Parathyroid adenoma (tissue), 2 donors: ENCODE data around the gene KRT76.

Experiments used
- H2AFZ ChIP-seq: fragments of 300-600 bp; sonication (generic); one replicate; pipeline ENCODE4 v1.7.0; 2017; ENCODE audit warnings: antibody characterized with exemption, mild to moderate bottlenecking
- H3K27ac ChIP-seq: fragments of 300-600 bp; sonication (generic); one replicate; pipeline ENCODE4 v1.7.0; 2017
- H3K27me3 ChIP-seq: fragments of 300-600 bp; sonication (generic); one replicate; pipeline ENCODE4 v1.7.0; 2017; ENCODE audit warnings: low read length; ENCODE audit not compliant: control insufficient read depth, insufficient read depth
- H3K36me3 ChIP-seq: fragments of 300-600 bp; sonication (generic); one replicate; pipeline ENCODE4 v1.7.0; 2017; ENCODE audit warnings: low read length; ENCODE audit not compliant: control insufficient read depth, insufficient read depth
- H3K4me1 ChIP-seq: fragments of 300-600 bp; sonication (generic); one replicate; pipeline ENCODE4 v1.7.0; 2017; ENCODE audit warnings: control low read depth
- H3K4me2 ChIP-seq: fragments of 300-600 bp; sonication (generic); one replicate; pipeline ENCODE4 v1.7.0; 2017; ENCODE audit warnings: low read length
- H3K4me3 ChIP-seq: fragments of 300-600 bp; sonication (generic); one replicate; pipeline ENCODE4 v1.7.0; 2017; ENCODE audit warnings: low read depth, low read length
- H3K79me2 ChIP-seq: fragments of 300-600 bp; sonication (generic); one replicate; pipeline ENCODE4 v1.7.0; 2017; ENCODE audit warnings: control low read depth
- H3K9ac ChIP-seq: fragments of 300-600 bp; sonication (generic); one replicate; pipeline ENCODE4 v1.7.0; 2017; ENCODE audit warnings: mild to moderate bottlenecking
- H3K9me3 ChIP-seq: fragments of 300-600 bp; sonication (generic); one replicate; pipeline ENCODE4 v1.7.0; 2017; ENCODE audit warnings: low read length; ENCODE audit not compliant: control insufficient read depth
- TF ChIP-seq, protein P1 (sequence below): fragments of 300-600 bp; sonication (generic); IDR thresholded peaks from one replicate; pipeline ENCODE4 v1.7.0; 2017; ENCODE audit warnings: antibody characterized with exemption, mild to moderate bottlenecking
- donor health status: primary hyperparathyroidism.

The KRT76 gene

DNA sequence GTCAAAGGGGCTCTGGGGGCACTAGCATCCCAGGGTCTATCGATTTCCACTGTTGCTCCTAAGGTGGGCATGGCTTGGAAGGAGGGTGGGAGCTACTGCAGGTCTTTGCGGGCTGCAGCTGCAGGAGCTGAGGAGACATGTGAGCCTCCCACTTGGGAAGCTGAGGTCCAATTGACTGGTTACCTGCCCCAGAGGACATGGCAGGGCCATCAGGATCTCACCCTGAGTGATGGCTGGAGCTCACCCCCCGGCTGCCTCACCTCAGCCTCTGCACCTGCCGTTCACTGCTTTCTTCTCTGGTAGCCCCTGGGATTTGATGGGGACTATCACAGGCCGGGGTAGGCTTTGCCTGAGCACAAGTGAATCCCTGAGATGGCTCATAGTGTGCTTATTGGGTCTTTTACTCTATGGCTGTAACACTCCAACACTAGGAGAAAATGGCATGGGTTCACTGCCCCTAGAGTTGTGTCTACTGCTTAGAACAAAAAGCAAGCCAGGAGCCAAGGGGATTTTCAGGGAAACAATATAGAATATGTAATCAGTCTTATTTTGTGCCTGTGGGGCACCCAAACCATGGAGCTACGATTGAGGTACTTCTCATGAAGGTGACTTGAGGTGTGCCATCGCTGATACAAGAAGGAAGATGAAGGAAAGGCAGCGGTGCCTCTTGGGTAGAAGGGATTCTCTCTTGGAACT, 40.0 kb upstream of the KRT76 start:
- Histone ChIP-seq H3K4me1 (peaks cover 10% of the 10 kb centered on the region), H3K27me3 (no peaks in the 10 kb centered on the region), H3K27ac (no peak overlapping the region), H3K4me2 (no peak overlapping the region), H3K9ac (no peak overlapping the region), H3K79me2 (no peaks in the 10 kb centered on the region), H3K4me3 (no peak overlapping the region), H3K9me3 (no peaks in the 10 kb centered on the region), H2AFZ (no peak overlapping the region), H3K36me3 (no peaks in the 10 kb centered on the region)
- TF ChIP-seq, protein P1, sequence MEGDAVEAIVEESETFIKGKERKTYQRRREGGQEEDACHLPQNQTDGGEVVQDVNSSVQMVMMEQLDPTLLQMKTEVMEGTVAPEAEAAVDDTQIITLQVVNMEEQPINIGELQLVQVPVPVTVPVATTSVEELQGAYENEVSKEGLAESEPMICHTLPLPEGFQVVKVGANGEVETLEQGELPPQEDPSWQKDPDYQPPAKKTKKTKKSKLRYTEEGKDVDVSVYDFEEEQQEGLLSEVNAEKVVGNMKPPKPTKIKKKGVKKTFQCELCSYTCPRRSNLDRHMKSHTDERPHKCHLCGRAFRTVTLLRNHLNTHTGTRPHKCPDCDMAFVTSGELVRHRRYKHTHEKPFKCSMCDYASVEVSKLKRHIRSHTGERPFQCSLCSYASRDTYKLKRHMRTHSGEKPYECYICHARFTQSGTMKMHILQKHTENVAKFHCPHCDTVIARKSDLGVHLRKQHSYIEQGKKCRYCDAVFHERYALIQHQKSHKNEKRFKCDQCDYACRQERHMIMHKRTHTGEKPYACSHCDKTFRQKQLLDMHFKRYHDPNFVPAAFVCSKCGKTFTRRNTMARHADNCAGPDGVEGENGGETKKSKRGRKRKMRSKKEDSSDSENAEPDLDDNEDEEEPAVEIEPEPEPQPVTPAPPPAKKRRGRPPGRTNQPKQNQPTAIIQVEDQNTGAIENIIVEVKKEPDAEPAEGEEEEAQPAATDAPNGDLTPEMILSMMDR = no peak

DNA sequence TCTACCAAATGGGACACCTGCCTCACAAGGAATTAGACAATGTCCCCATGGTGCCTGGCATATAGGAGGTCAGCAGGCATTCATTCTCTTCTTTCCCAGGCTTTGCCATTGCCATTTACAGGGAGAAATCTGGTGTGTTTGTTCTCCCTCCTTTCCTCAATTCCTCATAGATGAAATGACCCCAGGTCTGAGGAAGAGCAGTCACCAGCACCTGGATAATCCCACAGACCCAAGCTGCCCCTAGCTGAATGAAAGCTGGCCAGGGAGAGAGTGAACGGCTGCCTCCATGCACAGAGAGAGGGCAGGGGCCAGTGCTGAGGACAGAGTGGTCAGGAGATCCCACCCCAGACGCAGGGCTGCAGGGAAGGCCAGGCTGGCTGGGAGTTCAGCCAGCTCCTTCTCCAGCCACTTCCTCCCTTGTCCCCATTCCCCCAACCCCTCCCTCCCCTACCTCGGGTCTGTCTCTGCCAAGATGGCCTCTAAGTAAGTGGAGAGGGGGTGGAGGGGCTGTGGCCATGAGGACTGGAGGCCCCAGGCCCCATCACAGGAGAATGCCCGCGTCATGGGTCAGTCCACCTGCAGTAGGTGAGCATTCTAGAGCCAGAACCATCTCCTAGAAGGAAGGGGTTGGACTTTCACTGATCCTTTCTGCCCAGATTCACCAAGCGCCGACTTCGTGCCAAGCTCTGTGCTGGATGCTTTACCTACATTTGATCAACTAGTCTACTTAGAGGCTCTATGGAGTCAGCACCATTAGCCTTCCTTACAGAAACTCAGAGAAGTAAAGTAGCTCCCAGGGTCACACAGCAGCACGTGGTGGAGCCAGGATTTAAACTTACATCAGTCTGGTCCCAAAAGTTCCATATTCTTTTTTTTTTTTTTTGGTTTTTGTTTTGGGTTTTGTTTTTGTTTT, 38.8 kb upstream of the KRT76 start:
- Histone ChIP-seq H3K9ac (no peak overlapping the region), H3K27ac (no peak overlapping the region), H3K4me3 (no peak overlapping the region), H3K36me3 (no peaks in the 10 kb centered on the region), H3K79me2 (no peaks in the 10 kb centered on the region), H3K27me3 (no peaks in the 10 kb centered on the region), H3K4me1 (peaks cover 9% of the 10 kb centered on the region), H2AFZ (no peak overlapping the region), H3K4me2 (no peak overlapping the region), H3K9me3 (no peaks in the 10 kb centered on the region)
- TF ChIP-seq, protein P1 = no peak

DNA sequence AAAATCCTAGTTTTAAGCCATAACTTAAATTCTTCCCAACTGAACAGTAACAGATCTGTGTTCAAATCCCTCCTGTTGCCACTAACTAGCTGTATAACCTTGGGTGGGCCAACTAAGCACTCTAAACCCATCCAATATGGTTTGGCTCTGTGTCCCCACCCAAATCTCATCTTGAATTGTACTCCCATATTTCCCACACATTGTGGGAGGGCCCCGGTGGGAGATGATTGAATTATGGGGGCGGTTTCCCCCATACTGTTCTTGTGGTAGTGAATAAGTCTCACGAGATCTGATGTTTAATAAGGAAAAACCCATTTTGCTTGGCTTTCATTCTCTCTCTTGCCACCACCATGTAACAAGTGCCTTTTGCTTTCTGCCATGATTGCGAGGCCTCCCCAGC, 38.0 kb upstream of the KRT76 start:
- no peaks in the 10 kb centered on the region for H3K79me2 ChIP-seq
- H3K4me3 ChIP-seq = no peak overlapping the region
- no peaks in the 10 kb centered on the region for H3K27me3 ChIP-seq
- H3K36me3 ChIP-seq = no peaks in the 10 kb centered on the region
- H3K27ac ChIP-seq = no peak overlapping the region
- H3K4me1 ChIP-seq = peaks cover 9% of the 10 kb centered on the region
- no peak overlapping the region for H3K9ac ChIP-seq
- no peaks in the 10 kb centered on the region for H3K9me3 ChIP-seq
- H3K4me2 ChIP-seq = no peak overlapping the region
- no peak overlapping the region for H2AFZ ChIP-seq
- TF ChIP-seq, protein P1 = no peak

DNA sequence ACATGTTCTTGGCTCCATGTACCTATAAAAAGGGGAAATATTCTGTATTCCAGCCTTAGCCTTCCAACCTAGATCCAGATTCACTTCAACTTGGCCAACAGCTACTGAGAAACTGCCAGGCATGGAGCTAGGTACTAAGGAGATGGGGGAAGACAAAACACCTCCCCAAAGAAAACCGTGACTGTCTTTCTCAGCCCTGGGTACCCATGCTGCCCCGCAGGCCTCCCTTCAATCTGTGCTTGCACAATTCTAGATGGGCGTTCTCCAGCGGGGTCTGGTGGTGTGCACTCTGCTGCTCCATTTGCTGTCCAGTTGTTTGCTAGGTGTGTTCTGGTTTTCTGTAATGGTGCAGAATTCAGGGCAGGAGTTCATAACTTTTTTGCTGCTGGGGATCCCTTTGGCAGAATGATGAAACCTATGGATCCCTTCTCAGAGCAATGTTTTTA, 37.6 kb upstream of the KRT76 start:
- Histone ChIP-seq H3K27me3 (no peaks in the 10 kb centered on the region), H3K36me3 (no peaks in the 10 kb centered on the region), H3K79me2 (no peaks in the 10 kb centered on the region), H3K4me3 (no peak overlapping the region), H3K4me2 (no peak overlapping the region), H3K4me1 (peaks cover 9% of the 10 kb centered on the region), H3K27ac (no peak overlapping the region), H3K9me3 (no peaks in the 10 kb centered on the region), H3K9ac (no peak overlapping the region), H2AFZ (no peak overlapping the region)
- TF ChIP-seq, protein P1 = no peak
